Esophagus squamous epithelium (tissue), 5 donors: ENCODE data around the gene NOL9. TPM values are rescaled to one million over a fixed set of nuclear protein-coding genes. Genes with fewer than 3 reads are reported as not detected.

Source experiments
- DNase-seq: peaks from one replicate; lab custom pipeline; 2025; lab: John Stamatoyannopoulos, UW
- H3K27ac ChIP-seq, 4 donors: fragments of 200-600 bp; sonication (generic); one replicate each; pipeline ENCODE4 v1.5.1; 2016 to 2019; ENCODE audit warnings: mild to moderate bottlenecking in 1 of 4
- H3K27me3 ChIP-seq, 4 donors: fragments of 200-600 bp; sonication (generic); 1 replicate in 3 of 4; 2 replicates in 1 of 4; pipeline versions ENCODE4 v1.5.1 to v1.6.0; 2017 to 2021; ENCODE audit warnings: antibody characterized with exemption in 1 of 4
- H3K36me3 ChIP-seq, 3 donors: fragments of 200-600 bp; sonication (generic); one replicate each; pipeline ENCODE4 v1.5.1; 2016 to 2019
- H3K4me1 ChIP-seq, 3 donors: fragments of 200-600 bp; sonication (generic); one replicate each; pipeline ENCODE4 v1.5.1; 2017 to 2019
- H3K4me3 ChIP-seq, 4 donors: fragments of 200-600 bp; sonication (generic); 1 replicate in 3 of 4; 2 replicates in 1 of 4; pipeline ENCODE4 v1.5.1; 2016 to 2019; ENCODE audit warnings: mild to moderate bottlenecking in 2 of 4, moderate library complexity in 1 of 4
- H3K9me3 ChIP-seq, 3 donors: fragments of 200-600 bp; sonication (generic); one replicate each; pipeline ENCODE4 v1.5.1; 2016 to 2019
- POLR2A ChIP-seq, 4 donors: fragments of 450-650 bp; IDR thresholded peaks; one replicate each; pipeline ENCODE4 v1.6.1; 2017; ENCODE audit warnings: antibody characterized with exemption in 4 of 4, mild to moderate bottlenecking in 4 of 4, moderate library complexity in 3 of 4
- WGBS, 2 donors: methylation state at CpG; one replicate each; pipeline ENCODE4 v1.1.5; 2018; 5-methylcytosine and 5-hydroxymethylcytosine counted together
- intact Hi-C: fragments of 100-400 bp; cut with DNase I; formaldehyde crosslinking; loops from one replicate; pipeline ENCODE4 v1.15.0; 2022
- total RNA-seq, 4 donors: library from RNA; depleted of rRNA; stranded (reverse); fragments of >200 nt; gene quantifications; one replicate each; pipeline ENCODE4 v1.1.0, GENCODE V29; 2016
- TF ChIP-seq, protein P1 (sequence below), 6 experiments: fragments of 450-650 bp in 4 of 6; fragments of 200-600 bp in 2 of 6; sonication (generic) in 2 of 6; IDR thresholded peaks; one replicate each; pipeline ENCODE4 v1.5.1; 2016 to 2019; ENCODE audit warnings: antibody characterized with exemption in 6 of 6, mild to moderate bottlenecking in 4 of 6, moderate library complexity in 4 of 6
- donor health status: DM: yes; HTN: yes; CAD: no.

The NOL9 gene
- total RNA-seq, 4 donors from 2014 or later: 13.0 to 36.4 (median 22.3) TPM

DNA sequence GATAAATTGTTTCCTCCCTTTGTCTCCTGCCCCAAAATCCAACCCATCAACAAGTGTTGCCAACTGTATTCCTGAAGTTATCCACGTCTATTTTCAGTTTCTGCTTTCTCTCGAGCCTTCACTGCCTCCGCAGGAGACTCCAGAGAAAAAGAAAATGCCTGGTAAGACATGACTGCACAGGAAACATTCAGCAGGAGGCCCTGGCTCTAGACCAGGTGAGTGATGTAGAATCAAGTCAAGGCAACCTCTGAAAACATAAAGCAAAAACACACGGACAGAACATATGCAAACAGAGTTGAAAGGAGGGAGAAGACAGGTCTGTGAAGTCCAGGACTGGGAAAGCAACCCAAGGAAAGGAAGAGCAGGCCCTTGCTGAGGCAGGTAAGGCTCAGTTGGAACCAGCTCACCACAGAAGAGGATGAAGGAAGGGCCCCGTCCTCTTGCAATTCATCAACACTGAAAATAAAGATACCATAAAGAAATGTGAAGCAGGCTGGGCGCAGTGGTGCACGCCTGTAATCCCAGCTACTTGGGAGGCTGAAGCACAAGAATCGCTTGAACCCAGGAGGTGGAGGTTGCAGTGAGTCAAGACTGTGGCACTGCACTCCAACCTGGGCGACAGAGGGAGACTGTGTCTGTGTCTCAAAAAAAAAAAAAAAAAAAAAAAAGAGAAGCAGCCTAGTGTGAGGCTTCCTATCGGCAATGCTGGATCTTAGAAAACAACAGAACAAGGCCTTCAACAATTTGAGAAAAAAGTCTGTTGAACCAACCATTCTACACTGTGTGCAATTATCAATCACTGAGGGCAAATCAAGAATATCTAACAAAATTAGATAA, 8.8 kb downstream of the NOL9 start:
- intact Hi-C loops: no loop called here
- Histone ChIP-seq H3K36me3 (peaks cover 5 to 100% (median 41%) of the 10 kb centered on the region in 3 donors), H3K9me3 (no peaks in the 10 kb centered on the region), H3K4me3 (no peak overlapping the region), H3K4me1 (peaks cover 0 to 33% (median 14%) of the 10 kb centered on the region in 3 donors), H3K27me3 (no peaks in the 10 kb centered on the region), H3K27ac (peak overlapping the region; percentile 32 to 59 (median 50))
- WGBS, 2 donors: 22 to 29% methylated on average over 10 of the region's 10 CpGs
- DNase-seq: no peak
- no peak for TF ChIP-seq POLR2A (IDR thresholded peaks at IDR 0.05)
- TF ChIP-seq, protein P1, sequence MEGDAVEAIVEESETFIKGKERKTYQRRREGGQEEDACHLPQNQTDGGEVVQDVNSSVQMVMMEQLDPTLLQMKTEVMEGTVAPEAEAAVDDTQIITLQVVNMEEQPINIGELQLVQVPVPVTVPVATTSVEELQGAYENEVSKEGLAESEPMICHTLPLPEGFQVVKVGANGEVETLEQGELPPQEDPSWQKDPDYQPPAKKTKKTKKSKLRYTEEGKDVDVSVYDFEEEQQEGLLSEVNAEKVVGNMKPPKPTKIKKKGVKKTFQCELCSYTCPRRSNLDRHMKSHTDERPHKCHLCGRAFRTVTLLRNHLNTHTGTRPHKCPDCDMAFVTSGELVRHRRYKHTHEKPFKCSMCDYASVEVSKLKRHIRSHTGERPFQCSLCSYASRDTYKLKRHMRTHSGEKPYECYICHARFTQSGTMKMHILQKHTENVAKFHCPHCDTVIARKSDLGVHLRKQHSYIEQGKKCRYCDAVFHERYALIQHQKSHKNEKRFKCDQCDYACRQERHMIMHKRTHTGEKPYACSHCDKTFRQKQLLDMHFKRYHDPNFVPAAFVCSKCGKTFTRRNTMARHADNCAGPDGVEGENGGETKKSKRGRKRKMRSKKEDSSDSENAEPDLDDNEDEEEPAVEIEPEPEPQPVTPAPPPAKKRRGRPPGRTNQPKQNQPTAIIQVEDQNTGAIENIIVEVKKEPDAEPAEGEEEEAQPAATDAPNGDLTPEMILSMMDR (IDR thresholded peaks at IDR 0.05): no peak

DNA sequence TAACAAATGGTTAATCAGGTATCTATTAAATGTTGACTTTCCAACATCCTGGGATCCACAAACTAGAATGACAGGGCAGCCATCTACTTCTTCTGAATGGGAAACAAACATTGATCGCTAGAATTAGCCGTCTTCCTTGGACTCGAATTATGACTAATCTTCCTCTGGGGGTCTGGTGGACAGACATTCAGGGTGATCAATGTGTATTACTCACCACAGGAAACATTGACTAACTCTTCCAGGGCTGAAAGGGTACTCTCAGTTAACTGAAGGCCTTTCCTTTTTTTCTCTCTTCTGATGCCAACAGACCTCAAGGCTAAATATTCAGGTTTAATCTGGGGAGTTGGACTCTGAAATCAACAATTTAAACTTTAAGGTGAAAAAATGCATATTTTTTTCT, 9.5 kb downstream of the NOL9 start:
- DNase-seq: no peak
- intact Hi-C loops: no loop called here
- peaks cover 0 to 33% (median 14%) of the 10 kb centered on the region in 3 donors for H3K4me1 ChIP-seq
- 19 to 38% methylated on average over 3 of the region's 3 CpGs for whole genome bisulfite sequencing, 2 donors
- TF ChIP-seq POLR2A (IDR thresholded peaks at IDR 0.05): no peak
- TF ChIP-seq, protein P1 (IDR thresholded peaks at IDR 0.05): no peak
- no peaks in the 10 kb centered on the region for H3K27me3 ChIP-seq
- no peaks in the 10 kb centered on the region for H3K9me3 ChIP-seq
- peak overlapping the region; percentile 30 to 59 (median 50) for H3K27ac ChIP-seq
- H3K4me3 ChIP-seq: no peak overlapping the region
- peaks cover 5 to 97% (median 37%) of the 10 kb centered on the region in 3 donors for H3K36me3 ChIP-seq

DNA sequence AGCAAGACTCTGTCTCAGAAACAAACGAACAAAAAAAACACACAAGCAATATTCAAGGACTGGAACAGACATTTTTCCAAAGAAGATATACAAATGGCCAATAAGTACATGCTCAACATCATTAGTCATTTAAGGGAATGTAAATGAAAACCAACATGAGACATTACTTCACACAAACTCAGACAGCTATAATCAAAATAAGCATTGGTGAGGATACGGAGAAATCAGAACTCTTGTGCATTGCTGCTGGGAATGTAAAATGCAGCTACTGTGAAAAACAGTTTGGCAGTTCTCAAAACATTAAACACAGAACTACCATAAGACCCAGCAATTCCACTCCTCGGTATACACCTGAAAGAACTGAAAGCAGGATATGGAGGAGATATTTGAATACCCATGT, 15.4 kb downstream of the NOL9 start:
- WGBS, 2 donors: 44 to 45% methylated on average over 3 of the region's 3 CpGs
- H3K4me3 ChIP-seq: no peak overlapping the region
- intact Hi-C loops: no loop called here
- no peak overlapping the region for H3K27ac ChIP-seq
- H3K4me1 ChIP-seq: no peaks in the 10 kb centered on the region
- H3K27me3 ChIP-seq: no peaks in the 10 kb centered on the region
- DNase-seq: no peak
- H3K36me3 ChIP-seq: peaks cover 5 to 90% (median 15%) of the 10 kb centered on the region in 3 donors
- TF ChIP-seq, protein P1 (IDR thresholded peaks at IDR 0.05): no peak
- TF ChIP-seq POLR2A (IDR thresholded peaks at IDR 0.05): no peak
- no peaks in the 10 kb centered on the region for H3K9me3 ChIP-seq

DNA sequence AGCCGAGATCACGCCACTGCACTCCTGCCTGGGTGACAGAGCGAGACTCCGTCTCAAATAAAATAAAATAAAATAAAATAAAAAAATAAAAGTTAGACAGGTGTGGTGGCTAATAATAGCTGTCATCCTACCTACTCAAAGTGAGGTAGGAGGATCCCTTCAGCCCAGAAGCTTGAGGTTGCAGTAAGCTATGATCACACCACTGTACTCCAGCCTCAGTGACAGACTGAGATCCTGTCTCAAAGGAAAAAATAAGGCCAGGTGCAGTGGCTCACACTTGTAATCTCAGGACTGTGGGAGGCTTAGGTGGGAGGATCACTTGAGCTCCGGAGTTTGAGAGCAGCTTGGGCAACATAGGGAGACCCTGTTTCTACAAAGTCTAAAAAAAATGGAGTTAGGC, 18.0 kb downstream of the NOL9 start:
- Histone ChIP-seq H3K4me3 (no peak overlapping the region), H3K4me1 (no peaks in the 10 kb centered on the region), H3K36me3 (peaks cover 21 to 90% (median 24%) of the 10 kb centered on the region in 3 donors), H3K9me3 (no peaks in the 10 kb centered on the region), H3K27me3 (no peaks in the 10 kb centered on the region), H3K27ac (no peak overlapping the region)
- intact Hi-C loops: no loop called here
- DNase-seq: no peak
- TF ChIP-seq, protein P1 (IDR thresholded peaks at IDR 0.05): no peak
- TF ChIP-seq POLR2A (IDR thresholded peaks at IDR 0.05): no peak
- 94 to 97% methylated on average over 3 to 4 of the region's 5 CpGs for WGBS, 2 donors

DNA sequence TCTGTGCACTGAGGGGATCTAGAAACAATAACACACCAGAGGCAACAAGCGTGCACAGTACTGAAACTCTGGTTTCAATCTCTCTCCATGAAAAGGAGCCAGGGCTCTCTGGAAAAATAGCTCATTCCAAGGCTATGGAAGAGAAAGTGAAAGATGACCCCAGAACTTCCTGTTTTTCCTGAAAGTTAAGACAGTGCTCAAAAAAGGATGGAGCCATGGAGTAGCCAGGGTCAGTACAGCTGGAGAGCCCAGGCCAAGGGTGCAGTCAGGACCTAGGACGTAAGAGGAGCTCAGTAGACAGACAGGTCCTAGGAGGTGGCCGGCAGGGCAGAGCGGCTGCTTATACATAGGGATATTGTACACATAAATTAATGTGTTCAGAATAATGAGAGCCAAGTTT, 19.1 kb downstream of the NOL9 start:
- Histone ChIP-seq H3K36me3 (peaks cover 17 to 90% (median 25%) of the 10 kb centered on the region in 3 donors), H3K4me3 (no peak overlapping the region), H3K4me1 (no peaks in the 10 kb centered on the region), H3K27me3 (no peaks in the 10 kb centered on the region), H3K27ac (no peak overlapping the region), H3K9me3 (no peaks in the 10 kb centered on the region)
- WGBS, 2 donors: 90 to 94% methylated on average over 4 of the region's 4 CpGs
- no peak for TF ChIP-seq POLR2A (IDR thresholded peaks at IDR 0.05)
- TF ChIP-seq, protein P1 (IDR thresholded peaks at IDR 0.05): no peak
- intact Hi-C loops: no loop called here
- DNase-seq: no peak
